GM19395 (cell line): ENCODE measurements around the gene SALL1.

Source experiments
- ATAC-seq: cut with Tn5 transposase; IDR thresholded peaks from one replicate; pipeline ENCODE4 v1.9.1; 2021; ENCODE audit warnings: mild to moderate bottlenecking, moderate library complexity; ENCODE audit not compliant: unreplicated experiment

Gene SALL1

DNA sequence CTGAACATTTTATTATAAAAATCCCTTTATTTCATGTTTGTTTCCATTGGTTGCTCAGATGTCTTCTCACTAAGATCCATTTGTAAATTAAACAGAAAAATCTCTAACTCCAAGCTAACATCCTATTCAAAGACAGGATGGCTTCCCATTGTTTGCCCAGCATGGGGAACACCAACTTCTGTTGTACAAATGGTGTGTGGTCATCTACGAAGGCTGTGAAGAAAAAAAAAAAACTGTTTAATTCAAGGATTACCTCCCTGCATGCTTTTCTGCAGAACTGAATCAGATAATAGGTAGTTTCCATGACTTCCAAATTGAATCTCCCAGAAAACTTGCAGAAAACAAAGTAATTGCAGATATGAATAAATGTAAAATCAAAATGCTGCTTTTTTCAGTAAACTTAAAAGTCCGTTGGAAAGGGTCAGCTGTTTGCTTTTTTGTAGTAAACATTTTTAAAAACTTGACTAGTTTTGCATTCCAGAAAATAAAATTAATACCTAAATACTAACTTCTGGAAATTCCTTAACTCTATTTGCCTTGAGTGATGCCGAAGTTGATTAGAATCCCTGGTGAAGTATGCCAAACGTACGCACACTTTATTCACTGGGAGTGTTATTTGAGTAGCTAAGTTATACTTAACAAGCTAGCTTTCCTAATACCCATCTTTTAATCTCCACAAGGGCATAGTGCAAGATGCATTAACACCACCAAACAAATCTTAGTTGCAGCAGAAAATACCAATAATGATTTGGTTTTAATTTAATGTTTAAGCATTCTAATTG lies 7.7 kb downstream of the SALL1 start:
- ATAC-seq, result no peak

GRCh38 chr16:51141541-51141940 lies 9.5 kb downstream of the SALL1 start:
- no peak for ATAC-seq

- ATAC-seq, result no peak
Measured at GRCh38 chr16:51141106-51141505, 10.0 kb downstream of the SALL1 start.

- no peak for ATAC-seq
Measured at GRCh38 chr16:51140112-51140511, 11.0 kb downstream of the SALL1 start.

- no peak for ATAC-seq
Measured at GRCh38 chr16:51139568-51139967, 11.5 kb downstream of the SALL1 start.

DNA sequence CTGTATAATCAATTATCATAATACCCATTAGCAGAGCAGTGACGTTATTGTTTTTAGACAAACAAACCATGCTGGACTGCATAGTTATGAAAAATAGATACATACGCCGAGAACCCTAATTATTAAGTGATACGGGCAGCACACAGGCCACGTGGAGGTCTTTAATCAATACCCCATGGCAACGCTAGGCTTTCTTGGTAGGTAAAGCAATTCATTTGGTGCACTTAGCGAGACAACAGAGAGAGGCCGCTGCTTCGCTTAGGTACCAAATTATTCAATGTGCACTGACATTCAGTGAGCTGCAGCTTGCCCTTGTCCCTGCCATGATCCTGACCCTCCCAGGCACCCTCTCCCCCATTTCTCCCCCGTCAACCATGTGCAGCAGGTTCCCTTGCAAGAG lies 12.9 kb downstream of the SALL1 start:
- ATAC-seq, result no peak

DNA sequence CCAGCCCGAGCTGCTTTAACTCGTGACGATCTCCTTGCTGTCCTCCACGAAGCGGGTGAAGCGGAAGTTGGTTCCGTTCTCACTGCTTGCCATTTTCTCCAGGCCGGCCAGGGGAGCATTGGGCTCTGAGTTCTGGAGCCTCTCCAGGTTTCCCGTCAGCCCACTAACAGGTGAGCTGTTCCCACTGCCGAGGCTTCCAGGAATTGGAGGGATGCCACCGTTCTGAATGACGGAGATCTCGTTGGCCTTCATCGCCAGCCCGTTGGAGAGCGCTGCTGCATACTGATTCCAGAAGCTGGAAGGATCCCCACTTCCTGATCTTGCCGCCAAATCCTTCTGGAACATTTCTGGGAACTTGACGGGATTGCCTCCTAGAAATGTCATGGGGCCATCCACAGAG lies 14.0 kb downstream of the SALL1 start:
- ATAC-seq, result no peak

- ATAC-seq, result no peak
Measured at GRCh38 chr16:51134876-51135275, 16.2 kb downstream of the SALL1 start.

GRCh38 chr16:51134269-51134812 lies 16.7 kb downstream of the SALL1 start:
- no peak for ATAC-seq

DNA sequence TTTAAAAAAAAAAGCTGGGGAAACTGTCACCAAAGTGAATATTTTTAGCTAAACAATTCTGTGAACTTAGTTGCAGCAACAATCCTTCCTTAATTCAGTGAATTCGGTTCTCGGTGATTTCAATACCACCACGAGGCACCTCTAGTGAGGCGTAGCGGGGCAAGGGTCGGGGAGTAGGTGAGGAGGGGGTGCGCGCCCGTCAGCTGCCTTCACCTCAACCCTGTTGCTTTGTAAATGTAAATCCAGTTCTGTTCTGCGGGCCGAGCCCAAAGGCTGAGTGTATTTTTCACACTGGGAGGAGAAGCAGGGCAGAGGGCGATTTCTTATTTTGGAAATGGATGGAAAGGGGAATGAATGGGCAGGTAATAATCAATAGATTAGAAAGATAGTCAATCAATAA lies 17.4 kb downstream of the SALL1 start:
- ATAC-seq, result no peak

DNA sequence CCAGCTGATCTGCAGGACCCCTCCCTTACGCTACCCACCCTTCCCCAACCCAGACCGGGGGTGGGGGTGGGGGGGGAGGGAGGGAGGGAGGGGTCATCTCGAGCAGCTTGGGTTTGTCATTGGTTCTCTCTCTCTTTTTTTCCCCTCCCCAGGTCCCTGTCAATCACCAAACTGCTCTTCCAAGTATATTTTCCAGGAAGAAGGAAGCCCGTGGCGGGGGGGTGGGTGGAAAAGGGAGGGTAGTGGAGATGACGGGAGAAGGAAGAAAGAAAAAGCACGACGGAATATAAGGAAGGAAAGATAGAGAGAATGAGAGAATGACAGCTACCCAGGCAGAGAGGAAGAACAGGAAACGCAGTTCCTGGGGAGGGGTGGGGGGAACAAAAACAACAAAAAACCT lies 17.9 kb downstream of the SALL1 start:
- no peak for ATAC-seq

DNA sequence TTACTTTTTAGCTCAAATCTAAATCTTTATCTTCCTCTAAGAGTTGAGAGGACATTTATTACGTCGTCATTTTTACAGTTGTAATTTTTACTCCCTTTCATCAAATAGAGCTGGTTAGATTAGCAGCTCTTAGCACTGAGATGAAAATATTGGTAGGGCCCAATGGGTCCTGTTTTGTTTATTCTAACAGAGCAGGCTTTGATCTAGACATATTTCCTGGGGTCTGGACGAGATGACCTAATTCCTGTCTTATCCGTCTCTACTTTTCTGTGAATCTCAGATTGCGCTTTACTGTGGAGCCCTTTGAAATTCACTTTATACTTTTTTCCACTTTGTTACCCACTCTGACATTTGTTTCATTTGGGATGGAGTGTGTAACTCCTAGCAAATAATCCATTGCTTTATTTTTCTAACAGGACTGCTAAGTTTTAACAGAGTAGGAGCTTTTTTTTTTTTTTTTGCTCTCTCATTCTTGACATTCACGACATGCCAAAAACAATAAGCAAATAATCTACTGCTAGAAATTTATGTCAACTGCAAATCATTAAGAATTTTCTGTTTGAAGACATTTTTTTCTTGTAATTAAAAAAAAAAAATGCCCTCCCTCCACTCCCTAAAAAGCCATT lies 18.5 kb downstream of the SALL1 start:
- no peak for ATAC-seq

- ATAC-seq, result no peak
Measured at GRCh38 chr16:51131619-51132018, 19.5 kb downstream of the SALL1 start.

DNA sequence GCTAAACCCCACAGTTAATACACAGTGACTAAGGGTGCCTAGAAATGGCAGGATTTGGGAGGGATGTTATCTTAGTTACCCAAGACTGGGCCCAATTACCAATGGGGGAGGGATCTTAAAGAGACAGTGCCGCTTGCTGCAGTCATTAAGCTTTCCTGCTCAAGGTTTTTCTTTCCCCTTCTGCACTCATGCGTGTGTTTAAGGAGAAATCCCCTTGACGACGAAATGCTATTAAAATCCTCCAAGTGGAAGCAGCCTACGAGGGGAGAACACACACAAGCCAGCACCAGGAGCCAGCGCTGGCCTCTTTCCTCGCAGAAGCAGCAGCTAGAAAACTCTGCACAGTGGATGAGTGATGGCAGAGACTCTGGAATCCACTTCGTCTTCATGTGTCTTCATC lies 22.0 kb downstream of the SALL1 start:
- ATAC-seq, result no peak

- no peak for ATAC-seq
Measured at GRCh38 chr16:51125992-51126391, 25.1 kb downstream of the SALL1 start.

- ATAC-seq, result no peak
Measured at GRCh38 chr16:51124896-51125295, 26.2 kb downstream of the SALL1 start.

- no peak for ATAC-seq
Measured at GRCh38 chr16:51121850-51122249, 29.2 kb downstream of the SALL1 start.

- no peak for ATAC-seq
Measured at GRCh38 chr16:51120730-51121347, 30.2 kb downstream of the SALL1 start.

- ATAC-seq, result no peak
Measured at GRCh38 chr16:51119973-51120729, 30.9 kb downstream of the SALL1 start.

- ATAC-seq, result no peak
Measured at GRCh38 chr16:51119556-51119955, 31.5 kb downstream of the SALL1 start.

GRCh38 chr16:51116353-51116752 lies 34.7 kb downstream of the SALL1 start:
- ATAC-seq, result no peak
